Spleen (tissue), 7 donors: ENCODE results near the gene TLDC2.

Source experiments
- POLR2A ChIP-seq, 3 donors: fragments of 450-650 bp; IDR thresholded peaks; one replicate each; pipeline ENCODE4 v1.5.1; 2017; ENCODE audit warnings: antibody characterized with exemption in 3 of 3, mild to moderate bottlenecking in 1 of 3
- POLR2AphosphoS5 ChIP-seq, 3 donors: sonication (generic); formaldehyde crosslinking; IDR thresholded peaks; one replicate each; pipeline ENCODE4 v1.5.1; 2017; ENCODE audit warnings: antibody characterized with exemption in 3 of 3
- TF ChIP-seq, protein P1 (sequence below), 11 experiments: fragments of 200-600 bp in 7 of 11; fragments of 450-650 bp in 4 of 11; sonication (generic) in 4 of 11; IDR thresholded peaks in 8 of 11; conservative IDR thresholded peaks in 3 of 11; 1 replicate in 7 of 11; 2 replicates in 4 of 11; pipeline versions ENCODE4 v1.4.0 to v1.8.0; 2016 to 2021; ENCODE audit warnings: antibody characterized with exemption in 11 of 11, inconsistent platforms in 4 of 11, mild to moderate bottlenecking in 1 of 11
- donor health status: DM: no; HTN: no; CAD: no; lungs with moderate emphysema.
- donor health status: DM: no; HTN: no; CAD: no.
- donor health status: DM: no; HTN: no; CAD: no.

DNA sequence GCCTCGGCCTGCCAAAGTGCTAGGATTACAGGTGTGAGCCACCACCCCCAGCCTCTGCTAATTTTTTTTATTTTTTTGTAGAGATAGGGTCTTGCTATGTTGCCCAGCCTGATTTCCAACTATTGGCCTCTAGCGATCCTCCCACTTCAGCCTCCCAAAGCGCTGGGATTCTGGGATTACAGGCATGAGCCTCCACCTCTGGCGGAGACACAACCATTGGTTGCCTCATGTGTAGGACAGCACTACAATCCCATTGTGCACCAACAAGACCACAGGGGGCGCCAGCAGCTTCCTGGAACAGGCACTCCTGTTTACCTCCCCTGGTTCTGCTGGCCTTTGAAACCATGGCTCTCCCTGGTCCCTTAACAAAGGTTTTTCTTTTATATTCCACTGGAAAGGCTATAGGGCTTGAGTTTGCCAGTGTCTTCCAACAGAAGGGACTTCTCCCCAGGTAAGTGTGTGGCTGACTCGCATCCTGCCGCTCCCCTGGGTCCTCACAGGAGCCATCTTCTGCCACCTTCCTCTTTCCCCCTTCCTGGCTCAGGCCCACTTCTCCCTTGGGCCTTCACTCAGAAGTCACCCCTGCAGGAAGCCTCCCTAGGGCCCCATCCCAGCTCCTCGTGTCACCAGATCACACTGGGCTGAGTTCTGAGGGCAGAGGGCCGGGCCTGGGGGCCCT is 39.2 kb upstream of the TLDC2 start:
- TF ChIP-seq, protein P1, sequence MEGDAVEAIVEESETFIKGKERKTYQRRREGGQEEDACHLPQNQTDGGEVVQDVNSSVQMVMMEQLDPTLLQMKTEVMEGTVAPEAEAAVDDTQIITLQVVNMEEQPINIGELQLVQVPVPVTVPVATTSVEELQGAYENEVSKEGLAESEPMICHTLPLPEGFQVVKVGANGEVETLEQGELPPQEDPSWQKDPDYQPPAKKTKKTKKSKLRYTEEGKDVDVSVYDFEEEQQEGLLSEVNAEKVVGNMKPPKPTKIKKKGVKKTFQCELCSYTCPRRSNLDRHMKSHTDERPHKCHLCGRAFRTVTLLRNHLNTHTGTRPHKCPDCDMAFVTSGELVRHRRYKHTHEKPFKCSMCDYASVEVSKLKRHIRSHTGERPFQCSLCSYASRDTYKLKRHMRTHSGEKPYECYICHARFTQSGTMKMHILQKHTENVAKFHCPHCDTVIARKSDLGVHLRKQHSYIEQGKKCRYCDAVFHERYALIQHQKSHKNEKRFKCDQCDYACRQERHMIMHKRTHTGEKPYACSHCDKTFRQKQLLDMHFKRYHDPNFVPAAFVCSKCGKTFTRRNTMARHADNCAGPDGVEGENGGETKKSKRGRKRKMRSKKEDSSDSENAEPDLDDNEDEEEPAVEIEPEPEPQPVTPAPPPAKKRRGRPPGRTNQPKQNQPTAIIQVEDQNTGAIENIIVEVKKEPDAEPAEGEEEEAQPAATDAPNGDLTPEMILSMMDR (IDR thresholded peaks at IDR 0.05 in 8 of 11, conservative IDR thresholded peaks at IDR 0.05 in 3 of 11): peak in 8 of 11 experiments; percentile 15 to 54 (median 35)
- TF ChIP-seq POLR2AphosphoS5 (IDR thresholded peaks at IDR 0.05) (peak in 1 of 3 donors; percentile 15), POLR2A (IDR thresholded peaks at IDR 0.05) (no peak)
